Skeletal muscle satellite cell (primary cell): ENCODE data around the gene SOWAHC. TPM values are rescaled to one million over a fixed set of nuclear protein-coding genes. Genes with fewer than 3 reads are reported as not detected.
"Not testable (repeated sequence)": the region's sequence is repeated elsewhere in the genome, so short reads cannot be mapped to it uniquely, and the experiment has no call there.

ENCODE experiments used
- H3K27me3 ChIP-seq: 2 replicates; pipeline ENCODE4 v1.7.0; 2013; ENCODE audit warnings: low read length; ENCODE audit not compliant: control insufficient read depth, insufficient read depth
- H3K36me3 ChIP-seq: 2 replicates; pipeline ENCODE4 v1.7.0; 2013; ENCODE audit warnings: mild to moderate bottlenecking, control low read depth, low read length; ENCODE audit not compliant: insufficient read depth
- H3K4me1 ChIP-seq: 2 replicates; pipeline ENCODE4 v1.7.0; 2013; ENCODE audit warnings: low read length; ENCODE audit not compliant: control insufficient read depth, insufficient read depth
- H3K4me2 ChIP-seq: 2 replicates; pipeline ENCODE4 v1.7.0; 2013; ENCODE audit warnings: mild to moderate bottlenecking, low read length
- H3K4me3 ChIP-seq: 2 replicates; pipeline ENCODE4 v1.7.0; 2013; ENCODE audit warnings: low read length
- H3K9ac ChIP-seq: 2 replicates; pipeline ENCODE4 v1.7.0; 2013; ENCODE audit warnings: mild to moderate bottlenecking, low read depth, low read length, moderate library complexity
- H3K9me3 ChIP-seq: replicated peaks from 2 replicates; pipeline ENCODE4 v1.7.0; 2013; ENCODE audit warnings: mild to moderate bottlenecking, control low read depth, low read length
- total RNA-seq: library from RNA; depleted of rRNA; stranded (reverse); fragments of >200 nt; gene quantifications from 2 replicates; pipeline ENCODE4 v1.2.3, GENCODE V29; 2012; rRNA removed

Gene SOWAHC, protein sequence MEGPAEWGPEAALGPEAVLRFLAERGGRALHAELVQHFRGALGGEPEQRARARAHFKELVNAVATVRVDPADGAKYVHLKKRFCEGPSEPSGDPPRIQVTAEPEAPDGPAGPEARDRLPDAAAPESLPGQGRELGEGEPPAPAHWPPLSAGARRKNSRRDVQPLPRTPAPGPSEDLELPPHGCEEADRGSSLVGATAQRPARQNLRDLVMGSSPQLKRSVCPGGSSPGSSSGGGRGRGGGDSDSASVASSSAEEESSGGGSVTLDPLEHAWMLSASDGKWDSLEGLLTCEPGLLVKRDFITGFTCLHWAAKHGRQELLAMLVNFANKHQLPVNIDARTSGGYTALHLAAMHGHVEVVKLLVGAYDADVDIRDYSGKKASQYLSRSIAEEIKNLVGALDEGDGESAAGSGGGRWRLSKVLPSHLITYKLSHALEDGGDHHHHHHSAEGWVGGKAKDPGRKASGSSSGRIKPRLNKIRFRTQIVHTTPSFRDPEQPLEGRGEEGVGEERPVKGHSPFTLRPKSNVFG
- total RNA-seq = 7.6 and 10.6 TPM in 2 replicates

DNA sequence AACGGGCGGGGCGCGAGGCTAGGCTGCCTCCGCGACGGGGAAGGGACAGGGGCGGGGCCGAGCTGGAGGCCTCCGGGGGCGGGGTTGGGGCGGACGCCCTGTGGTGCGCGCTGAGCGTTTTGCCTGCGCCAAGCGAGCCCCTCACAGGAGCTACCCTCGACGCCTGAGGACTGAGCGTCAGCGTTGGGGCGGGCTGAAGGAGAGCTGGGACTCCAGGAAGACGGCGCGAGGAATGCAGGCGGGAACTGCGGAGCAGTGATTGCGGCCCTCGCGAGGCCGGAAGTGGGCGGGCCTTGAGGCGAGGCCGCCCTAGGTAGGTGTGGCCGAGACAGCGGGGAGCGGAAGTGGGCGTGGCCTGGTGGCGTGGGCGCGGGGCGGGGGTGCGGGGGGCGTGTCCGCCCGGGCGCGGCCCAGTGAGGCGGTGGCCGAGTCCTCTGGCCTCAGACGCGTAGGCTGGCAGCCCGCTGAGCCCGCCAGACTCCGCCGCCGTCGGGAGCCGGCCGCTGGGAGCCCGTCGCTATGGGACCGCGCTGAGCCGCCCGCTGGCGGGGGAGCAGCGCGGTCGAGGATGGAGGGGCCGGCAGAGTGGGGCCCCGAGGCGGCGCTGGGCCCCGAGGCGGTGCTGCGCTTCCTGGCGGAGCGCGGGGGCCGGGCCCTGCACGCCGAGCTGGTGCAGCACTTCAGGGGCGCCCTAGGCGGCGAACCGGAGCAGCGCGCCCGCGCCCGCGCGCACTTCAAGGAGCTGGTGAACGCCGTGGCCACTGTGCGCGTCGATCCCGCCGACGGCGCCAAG is at the start of gene SOWAHC, which contains the start of gene SEPTIN10:
Gene SOWAHC, plus strand, starts transcription at position 443 of the 793 bp plus-strand sequence. Its CDS starts 126 bp downstream, at position 569.
Gene SEPTIN10, minus strand, starts transcription at position 45 of the 793 bp plus-strand sequence. CDS start 139 bp downstream, outside the sequence.
- Histone ChIP-seq H3K4me3 (peak within 1 kb of the TSS; percentile 87), H3K36me3 (no peaks in the 10 kb centered on the region), H3K4me1 (peaks cover 36% of the 10 kb centered on the region), H3K9me3 (no peaks in the 10 kb centered on the region), H3K4me2 (peak within 1 kb of the TSS; percentile 82), H3K27me3 (no peaks in the 10 kb centered on the region), H3K9ac (peak within 1 kb of the TSS; percentile 94)

DNA sequence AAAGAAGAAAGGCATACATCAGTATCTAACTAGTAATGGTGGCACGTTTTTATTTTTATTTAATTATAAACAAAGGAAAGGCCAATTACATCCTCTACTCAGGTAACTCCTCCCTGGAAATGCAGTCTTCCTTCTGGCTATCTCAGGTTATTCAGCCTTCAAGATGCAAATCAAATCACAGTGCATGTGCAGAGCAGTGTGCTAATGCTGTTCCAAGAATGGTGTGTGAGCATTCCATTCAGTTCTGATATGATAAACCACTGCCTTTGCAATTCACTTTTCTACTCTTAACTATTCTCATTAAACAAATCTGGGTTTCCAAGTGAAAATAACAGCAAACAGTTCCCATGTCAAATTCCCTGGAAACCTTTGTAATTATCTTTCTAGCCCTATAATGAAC is 38.8 kb upstream of the SOWAHC start:
- Histone ChIP-seq H3K4me1 (no peaks in the 10 kb centered on the region), H3K9me3 (no peaks in the 10 kb centered on the region), H3K27me3 (no peaks in the 10 kb centered on the region), H3K4me2 (no peak overlapping the region), H3K4me3 (no peak overlapping the region), H3K9ac (no peak overlapping the region), H3K36me3 (peaks cover 9% of the 10 kb centered on the region)

DNA sequence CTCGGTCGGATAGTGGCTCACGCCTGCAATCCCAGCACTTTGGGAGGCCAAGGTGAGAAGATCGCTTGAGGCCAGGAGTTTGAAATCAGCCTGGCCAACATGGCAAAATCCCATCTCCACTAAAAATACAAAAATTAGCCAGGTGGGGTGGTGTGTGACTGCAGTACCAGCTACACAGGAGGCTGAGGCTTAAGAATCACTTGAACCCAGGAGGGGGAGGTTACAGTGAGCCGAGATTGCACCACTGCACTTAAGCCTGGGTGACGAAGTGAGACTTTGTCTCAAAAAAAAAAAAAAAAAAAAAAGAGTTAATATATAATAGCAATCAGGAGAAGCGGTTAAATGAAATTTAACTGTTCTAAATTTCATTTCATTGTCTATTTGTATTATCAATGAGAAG is 36.5 kb upstream of the SOWAHC start:
- not testable (repeated sequence) for H3K4me2 ChIP-seq, H3K4me3 ChIP-seq, H3K27me3 ChIP-seq, H3K9ac ChIP-seq, H3K36me3 ChIP-seq, H3K4me1 ChIP-seq, H3K9me3 ChIP-seq

DNA sequence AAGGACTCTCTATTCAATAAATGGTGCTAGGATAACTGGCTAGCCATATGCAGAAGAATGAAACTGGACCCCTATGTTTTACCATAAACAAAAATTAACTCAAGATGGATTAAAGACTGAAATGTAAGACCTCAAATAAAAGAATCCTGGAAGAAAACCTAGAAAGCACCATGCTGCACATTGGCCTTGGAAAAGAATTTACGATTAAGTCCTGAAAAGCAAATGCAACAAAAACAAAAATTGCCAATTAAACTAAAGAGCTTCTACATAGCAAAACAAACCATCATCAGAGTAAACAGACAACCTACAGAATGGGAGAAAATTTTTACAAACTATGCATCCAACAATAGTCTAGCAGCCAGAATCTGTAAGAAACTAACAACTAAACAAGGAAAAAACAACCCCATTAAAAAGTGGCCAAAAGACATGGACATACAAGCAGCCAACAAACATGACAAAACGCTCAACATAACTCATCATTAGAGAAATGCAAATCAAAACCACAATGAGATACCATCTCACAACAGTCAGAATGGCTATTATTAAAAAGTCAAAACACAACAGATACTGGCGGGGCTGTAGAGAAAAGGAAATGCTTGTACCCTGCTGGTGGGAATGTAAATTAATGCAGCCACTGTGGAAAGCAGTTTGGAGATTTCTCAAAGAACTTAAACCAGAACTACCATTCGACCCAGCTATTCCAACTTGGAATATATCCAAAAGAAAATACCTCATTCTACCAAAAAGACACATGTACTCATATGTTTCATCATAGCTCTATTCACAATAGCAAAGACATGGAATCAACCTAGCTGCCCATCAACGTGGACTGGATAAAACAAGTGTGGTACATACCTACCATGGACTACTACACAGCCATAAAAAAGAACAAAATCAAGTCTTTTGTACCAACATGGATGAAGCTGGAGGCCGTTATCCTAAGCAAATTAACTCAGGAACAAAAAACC is 31.0 kb upstream of the SOWAHC start:
- Histone ChIP-seq H3K9me3 (no peaks in the 10 kb centered on the region), H3K27me3 (no peaks in the 10 kb centered on the region), H3K4me1 (no peaks in the 10 kb centered on the region), H3K4me3 (no peak overlapping the region), H3K36me3 (peaks cover 14% of the 10 kb centered on the region), H3K4me2 (no peak overlapping the region), H3K9ac (no peak overlapping the region)

DNA sequence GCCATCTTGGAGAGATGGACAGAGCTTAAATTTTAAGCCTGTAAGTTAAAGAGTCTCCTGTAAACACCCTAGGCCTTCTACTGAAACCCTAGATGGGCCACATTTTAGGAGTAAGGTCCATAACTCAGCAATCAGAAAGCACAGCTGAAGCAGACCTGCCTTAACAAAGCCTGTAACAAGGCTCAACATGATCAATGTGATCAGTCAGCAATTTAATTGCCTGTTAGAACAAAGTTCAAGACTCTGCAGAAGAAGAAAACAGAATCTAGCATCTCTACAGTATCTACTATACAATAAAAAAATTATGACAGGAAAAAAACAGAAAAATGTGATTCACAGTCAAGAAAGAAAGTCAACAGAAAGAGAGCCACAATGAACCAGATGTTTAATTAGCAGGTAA is 27.5 kb upstream of the SOWAHC start:
- Histone ChIP-seq H3K9ac (no peak overlapping the region), H3K36me3 (peaks cover 19% of the 10 kb centered on the region), H3K4me2 (no peak overlapping the region), H3K4me1 (peaks cover 5% of the 10 kb centered on the region), H3K9me3 (no peaks in the 10 kb centered on the region), H3K27me3 (no peaks in the 10 kb centered on the region), H3K4me3 (no peak overlapping the region)

DNA sequence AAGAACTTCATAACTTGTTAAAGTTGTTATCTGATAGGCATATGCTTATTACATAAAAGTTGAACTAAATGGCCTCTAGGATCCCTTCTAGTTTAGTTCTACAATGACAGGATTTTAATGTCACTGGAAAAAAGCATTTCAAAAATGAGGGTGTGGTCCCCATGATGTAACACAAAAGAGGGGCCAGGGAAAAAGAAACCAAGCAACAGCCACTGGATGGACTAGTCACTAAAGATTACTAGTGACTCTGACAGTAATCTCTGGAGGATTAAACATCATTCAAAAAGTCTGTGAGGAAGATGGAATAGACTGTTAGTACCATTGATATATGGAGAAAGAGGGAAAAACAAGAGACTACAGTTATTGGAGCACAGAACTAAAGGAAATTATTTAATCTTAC is 23.0 kb upstream of the SOWAHC start:
- Histone ChIP-seq H3K9ac (no peak overlapping the region), H3K27me3 (no peaks in the 10 kb centered on the region), H3K36me3 (peaks cover 18% of the 10 kb centered on the region), H3K4me3 (no peak overlapping the region), H3K4me2 (no peak overlapping the region), H3K4me1 (peaks cover 5% of the 10 kb centered on the region), H3K9me3 (no peaks in the 10 kb centered on the region)

DNA sequence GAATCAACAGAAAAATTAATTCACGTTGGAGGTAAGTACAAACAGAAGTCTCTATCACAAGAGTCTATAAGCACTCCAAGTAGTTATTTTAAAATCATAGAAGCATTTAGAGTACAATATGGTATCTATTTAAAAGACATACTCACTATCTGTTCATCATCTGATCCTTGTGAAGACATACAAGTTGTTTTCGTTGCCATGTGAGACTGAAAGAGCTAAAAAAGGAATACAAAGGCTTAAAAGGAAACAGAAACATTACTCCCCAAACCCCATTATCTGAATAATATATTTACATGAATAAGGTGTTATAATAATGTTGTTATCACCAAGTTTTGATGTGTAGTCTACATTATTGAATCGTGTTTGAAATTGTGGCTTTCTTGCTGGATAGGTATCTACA is 21.3 kb upstream of the SOWAHC start:
- Histone ChIP-seq H3K4me1 (peaks cover 5% of the 10 kb centered on the region), H3K9me3 (no peaks in the 10 kb centered on the region), H3K4me3 (no peak overlapping the region), H3K9ac (no peak overlapping the region), H3K36me3 (peaks cover 18% of the 10 kb centered on the region), H3K4me2 (no peak overlapping the region), H3K27me3 (no peaks in the 10 kb centered on the region)

DNA sequence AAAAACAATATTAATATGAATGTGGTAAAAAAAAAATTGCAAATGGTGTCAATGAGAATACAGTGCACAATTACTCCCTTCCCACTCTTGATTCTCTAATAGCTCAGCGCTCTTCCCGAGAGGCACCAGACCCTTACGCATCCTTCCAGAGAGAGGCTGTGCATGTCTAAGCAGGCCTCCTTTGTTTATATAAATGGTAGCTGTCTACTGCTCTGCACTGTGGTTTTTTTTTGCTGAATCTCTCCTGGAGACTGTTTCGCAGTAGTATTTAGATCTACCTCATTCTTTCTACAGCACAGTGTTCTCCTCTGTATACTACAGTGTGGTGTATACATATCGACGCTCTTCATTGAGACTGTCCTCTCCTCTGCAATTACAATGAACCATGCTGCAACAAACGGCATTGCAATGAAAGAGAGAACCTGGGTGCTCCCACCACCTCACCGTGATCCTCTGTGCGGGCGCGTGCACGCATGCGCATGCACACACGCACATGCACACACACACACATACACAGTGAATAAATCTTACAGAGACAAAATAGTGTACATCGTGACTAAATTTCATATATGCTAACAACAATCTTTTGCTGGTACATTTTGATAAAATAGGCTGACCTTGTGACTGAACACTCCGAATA is 19.8 kb upstream of the SOWAHC start:
- H3K27me3 ChIP-seq = no peaks in the 10 kb centered on the region
- H3K9ac ChIP-seq = no peak overlapping the region

DNA sequence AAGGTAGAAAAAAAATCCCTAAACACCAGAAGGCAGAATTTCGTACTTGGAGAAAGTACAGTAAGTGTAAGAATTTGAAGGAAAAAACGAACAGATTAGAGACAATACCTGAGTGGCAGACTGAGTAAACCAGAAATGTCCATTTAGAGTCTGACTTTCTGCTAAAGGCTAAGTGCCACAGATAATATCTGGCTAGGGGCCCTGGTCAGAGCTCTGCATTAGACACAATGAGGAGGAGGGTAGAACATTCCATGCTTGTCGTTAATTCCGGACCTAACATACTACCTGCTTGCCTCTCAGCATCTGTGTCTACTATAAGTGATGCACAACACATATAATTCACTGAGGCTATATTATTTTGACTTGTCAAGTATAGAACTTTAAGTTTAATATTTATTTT is 18.5 kb upstream of the SOWAHC start:
- Histone ChIP-seq H3K9ac (no peak overlapping the region), H3K27me3 (no peaks in the 10 kb centered on the region), H3K9me3 (no peaks in the 10 kb centered on the region), H3K36me3 (peaks cover 15% of the 10 kb centered on the region), H3K4me1 (peaks cover 5% of the 10 kb centered on the region), H3K4me3 (no peak overlapping the region), H3K4me2 (no peak overlapping the region)

More for the DNA sequence above, 19.8 kb upstream of the SOWAHC start:
- Histone ChIP-seq H3K4me1 (peaks cover 5% of the 10 kb centered on the region), H3K9me3 (no peaks in the 10 kb centered on the region), H3K4me2 (no peak overlapping the region), H3K36me3 (peaks cover 18% of the 10 kb centered on the region), H3K4me3 (no peak overlapping the region)

DNA sequence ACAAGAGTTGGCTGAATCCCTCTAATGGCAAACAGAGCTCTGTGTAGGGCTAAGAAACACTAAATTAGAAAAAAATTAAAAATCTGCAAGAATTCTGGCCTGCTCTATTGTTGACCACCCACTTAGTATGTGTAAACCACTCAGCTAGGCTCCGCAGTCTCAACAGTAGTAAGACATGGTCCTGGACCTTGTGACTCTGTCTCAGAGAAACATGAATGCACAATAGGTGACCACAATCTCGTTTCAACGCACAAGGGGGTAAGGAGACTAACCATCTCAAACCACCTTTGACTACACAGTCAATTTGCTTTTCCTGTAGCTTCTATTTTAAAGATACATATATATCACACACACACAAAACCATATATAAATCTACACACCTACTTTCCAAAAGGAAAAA is 16.9 kb upstream of the SOWAHC start:
- no peaks in the 10 kb centered on the region for H3K4me1 ChIP-seq
- no peaks in the 10 kb centered on the region for H3K27me3 ChIP-seq
- peaks cover 10% of the 10 kb centered on the region for H3K36me3 ChIP-seq
- H3K4me2 ChIP-seq = no peak overlapping the region
- H3K9ac ChIP-seq = no peak overlapping the region
- H3K9me3 ChIP-seq = no peaks in the 10 kb centered on the region
- H3K4me3 ChIP-seq = no peak overlapping the region
